GM21723 (cell line): ENCODE measurements around the gene RRP8.

Source experiments
- ATAC-seq: cut with Tn5 transposase; IDR thresholded peaks from one replicate; pipeline ENCODE4 v1.9.1; 2021; ENCODE audit warnings: mild to moderate bottlenecking, moderate library complexity; ENCODE audit not compliant: unreplicated experiment

The RRP8 gene

DNA sequence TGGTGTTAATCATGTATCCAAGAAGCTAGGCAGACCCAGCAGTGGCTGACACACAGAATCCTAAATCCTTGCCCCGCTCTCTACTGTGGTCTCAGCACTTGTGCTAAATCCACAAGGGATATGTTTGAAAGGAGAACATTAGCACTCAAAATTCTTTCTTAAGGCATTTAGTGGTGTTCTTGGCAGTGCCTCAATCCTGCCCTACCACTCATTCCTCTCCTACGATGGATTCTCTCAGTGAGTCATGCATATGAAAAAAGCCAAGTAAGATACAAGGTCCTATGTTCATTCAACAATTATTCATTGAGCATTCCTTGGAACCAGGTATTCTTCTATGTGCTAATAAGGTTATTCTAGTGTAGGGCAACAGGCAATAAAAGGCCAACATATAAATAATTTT, 31.2 kb downstream of the RRP8 start:
- ATAC-seq, result no peak

GRCh38 chr11:6571434-6572008, 31.9 kb downstream of the RRP8 start:
- ATAC-seq, result no peak

GRCh38 chr11:6570691-6571427, 32.6 kb downstream of the RRP8 start:
- ATAC-seq, result no peak

DNA sequence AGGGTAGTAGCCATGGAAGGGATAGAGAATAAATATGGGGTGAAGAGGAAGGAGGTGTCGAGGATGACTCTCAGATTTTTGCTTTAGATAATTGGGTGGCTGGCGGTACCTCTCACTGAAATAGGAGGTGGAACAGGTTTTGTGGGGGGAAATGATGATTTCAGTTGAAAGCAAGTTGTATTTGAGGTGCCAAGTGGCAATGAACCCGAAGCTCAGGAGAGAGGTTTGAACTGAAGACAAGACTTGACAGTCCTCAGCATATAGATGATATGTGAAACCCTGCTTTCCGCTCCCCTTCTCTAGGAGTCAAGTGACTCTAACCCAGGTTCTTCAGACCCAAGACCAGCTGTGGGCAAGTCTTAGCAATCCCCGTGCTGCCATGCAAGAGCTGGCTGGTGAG, 33.7 kb downstream of the RRP8 start:
- no peak for ATAC-seq

DNA sequence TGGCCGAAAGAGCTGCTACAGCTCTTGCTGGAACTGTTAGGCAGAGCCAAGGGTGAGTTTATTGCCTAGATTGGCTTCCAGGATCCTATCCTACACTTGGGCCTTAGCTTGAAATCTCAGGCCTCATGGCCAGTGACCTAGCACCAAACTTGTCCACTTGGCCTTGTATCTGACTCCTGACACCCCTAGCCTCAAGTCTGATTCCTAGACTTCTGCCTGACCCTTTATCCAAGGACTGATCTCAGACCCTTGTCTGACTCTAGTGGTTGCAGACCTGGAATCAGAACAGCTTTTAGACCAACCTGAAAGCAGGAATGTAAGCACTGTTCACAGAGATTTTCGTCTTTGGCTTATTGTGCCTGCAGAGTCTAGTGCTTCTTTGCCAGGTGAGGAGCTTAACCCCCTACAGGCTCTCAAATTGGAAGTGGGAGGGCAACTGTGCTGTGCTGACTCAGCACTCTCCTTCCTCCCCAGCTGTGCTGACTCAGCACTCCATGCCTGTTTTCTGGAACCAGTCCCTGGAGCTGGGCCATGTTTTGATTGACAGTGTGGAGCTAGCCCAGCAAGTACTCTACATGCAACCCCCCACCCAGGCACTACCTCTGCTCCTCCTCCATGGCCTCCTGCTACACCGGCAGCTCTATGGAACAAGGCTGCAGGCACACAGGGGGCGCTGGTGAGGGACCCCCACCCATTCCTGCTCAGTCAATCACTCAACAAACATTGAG, 35.1 kb downstream of the RRP8 start:
- no peak for ATAC-seq

GRCh38 chr11:6567371-6567745, 36.1 kb downstream of the RRP8 start:
- ATAC-seq, result no peak

- no peak for ATAC-seq
Observed at GRCh38 chr11:6566704-6567370, 36.6 kb downstream of the RRP8 start.

DNA sequence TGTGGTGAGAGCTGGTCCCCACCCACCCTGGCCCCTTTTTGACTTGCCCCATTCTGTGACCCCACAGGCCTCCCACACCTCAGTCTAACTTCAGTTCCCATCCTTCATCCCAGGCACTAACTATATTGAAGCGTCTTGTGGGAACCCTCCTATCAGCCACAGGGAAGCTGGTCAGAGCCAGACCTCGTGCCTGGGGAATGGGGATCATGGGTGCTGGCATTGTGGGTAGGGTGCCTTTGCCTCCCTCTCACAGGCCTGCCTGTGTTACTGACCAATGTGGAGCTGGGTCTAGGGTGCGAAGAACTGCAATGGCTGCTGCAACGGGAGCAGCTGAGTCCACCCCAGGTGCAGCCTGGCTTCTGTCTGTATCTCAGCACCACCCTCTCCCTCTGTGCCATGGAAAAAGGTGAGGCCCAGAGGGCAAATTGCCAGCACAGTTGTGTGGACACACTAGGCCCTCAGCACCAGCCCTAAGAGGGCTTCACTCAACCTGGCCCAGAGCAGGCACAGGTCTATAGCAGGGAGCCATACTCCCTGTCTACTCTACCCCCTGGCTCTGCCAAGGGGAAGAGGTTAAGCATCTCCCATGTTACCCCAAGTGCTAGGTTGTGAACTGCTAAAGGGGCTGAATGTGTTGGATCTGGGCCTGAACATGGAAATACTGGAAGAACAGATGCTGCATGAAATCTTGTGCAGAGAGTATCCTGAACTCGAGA, 37.3 kb downstream of the RRP8 start:
- no peak for ATAC-seq

- no peak for ATAC-seq
Observed at GRCh38 chr11:6565325-6565724, 38.1 kb downstream of the RRP8 start.

DNA sequence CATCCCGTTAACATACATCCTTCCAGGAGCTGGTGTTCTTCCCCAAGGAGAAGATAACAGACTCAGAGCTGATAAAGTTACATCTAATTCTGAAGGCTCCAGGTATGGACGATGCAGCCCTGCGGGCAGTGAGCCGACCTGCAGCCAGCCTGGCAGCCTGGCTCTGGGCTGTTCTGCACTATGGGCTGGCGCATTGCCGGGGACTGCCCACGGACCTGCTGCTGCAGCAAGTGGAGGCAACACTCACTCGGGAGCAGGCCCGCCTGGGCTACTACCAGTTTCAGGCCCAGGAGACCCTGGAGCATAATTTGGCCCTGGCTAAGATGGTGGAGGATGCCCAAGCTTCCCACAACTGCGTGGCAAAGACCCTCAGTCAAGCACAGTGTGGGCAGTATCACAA, 39.7 kb downstream of the RRP8 start:
- no peak for ATAC-seq

DNA sequence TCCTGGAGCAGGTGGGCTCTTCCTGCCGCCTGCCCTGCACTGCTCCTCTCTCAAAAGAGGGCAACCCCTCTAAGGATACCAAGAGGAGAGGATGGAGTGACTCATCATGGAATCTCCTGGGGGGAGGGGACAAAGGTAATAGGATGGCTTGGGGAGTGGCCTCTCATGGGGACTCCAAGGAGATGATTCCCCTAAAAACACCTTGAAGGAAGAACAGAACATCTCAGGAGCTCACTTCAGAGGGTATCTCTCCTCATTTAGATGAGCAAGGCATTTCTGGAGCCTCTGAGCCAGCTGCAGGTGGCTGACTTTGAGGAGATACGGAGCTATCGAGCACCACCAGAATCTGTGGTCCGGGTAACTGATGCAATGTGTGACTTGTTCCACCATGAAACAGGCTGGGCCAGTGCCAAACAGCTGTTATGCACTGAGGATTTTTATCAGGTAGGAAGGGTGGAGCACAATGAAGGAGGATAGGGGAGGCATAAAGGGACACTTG, 40.2 kb downstream of the RRP8 start:
- no peak for ATAC-seq

- ATAC-seq, result no peak
Observed at GRCh38 chr11:6561288-6561687, 42.1 kb downstream of the RRP8 start.

DNA sequence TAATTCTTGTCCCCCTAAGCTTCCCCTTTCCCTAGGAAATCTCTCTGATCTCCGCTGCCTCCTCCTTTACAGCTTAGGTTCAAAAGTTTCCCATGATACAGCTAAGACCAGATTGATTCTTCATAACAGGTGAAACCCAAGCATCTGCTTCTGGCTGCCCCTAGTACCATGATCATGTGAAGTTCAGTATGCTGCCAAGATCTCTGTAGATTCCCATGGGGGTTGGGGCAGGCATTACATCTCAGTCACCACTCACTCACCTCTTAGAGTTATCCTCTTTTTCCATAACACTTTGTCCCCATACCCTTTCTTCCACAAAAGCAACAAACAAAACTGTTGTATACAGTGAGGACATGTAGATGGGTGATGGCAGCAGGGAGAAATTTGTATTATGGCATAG, 44.0 kb downstream of the RRP8 start:
- no peak for ATAC-seq

DNA sequence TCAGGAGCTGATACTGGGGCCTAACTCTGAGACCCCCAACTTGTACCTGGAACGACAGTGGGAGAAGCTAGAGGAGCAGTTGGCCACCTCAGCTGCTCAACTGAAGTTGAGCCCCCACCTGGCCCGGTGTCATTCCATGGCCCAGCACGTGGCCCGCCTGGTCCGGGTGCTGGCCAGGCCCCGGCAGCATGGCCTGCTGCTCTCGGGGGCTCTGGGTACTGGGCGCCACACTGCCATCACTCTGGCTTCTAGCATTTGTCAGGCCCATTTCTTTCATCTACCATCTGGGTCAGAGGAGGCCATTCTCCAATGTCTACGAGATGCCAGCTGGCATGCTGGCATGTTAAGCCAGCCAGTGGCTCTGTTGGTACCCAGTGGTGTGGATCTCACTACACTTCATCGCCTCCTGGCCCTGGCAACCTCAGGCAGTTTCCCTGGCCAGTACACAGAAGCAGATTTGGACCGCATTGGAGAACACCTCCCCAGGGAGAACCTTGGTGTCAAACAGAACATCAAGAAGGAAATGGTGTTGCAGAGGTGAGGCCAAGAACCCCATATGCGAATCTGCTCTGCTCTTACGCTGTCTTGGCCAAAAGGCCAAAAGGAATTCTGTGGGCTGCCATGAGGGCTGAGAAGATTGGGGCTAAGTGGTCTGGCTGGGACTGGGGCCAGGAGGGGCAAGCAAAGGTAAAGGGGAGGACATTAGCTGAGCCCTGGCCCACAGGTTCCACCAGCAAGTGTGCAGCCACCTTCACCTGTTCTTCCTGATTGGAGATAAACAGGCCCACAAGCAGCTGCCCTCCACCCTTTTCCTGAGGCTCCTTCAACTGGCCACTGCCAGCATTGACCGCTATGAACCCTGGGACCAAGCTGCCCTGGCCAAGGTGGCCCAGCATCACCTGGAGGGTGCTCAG, 45.4 kb downstream of the RRP8 start:
- no peak for ATAC-seq

GRCh38 chr11:6557063-6557462, 46.4 kb downstream of the RRP8 start:
- ATAC-seq, result no peak

- ATAC-seq, result no peak
Observed at GRCh38 chr11:6556139-6556949, 47.1 kb downstream of the RRP8 start.

DNA sequence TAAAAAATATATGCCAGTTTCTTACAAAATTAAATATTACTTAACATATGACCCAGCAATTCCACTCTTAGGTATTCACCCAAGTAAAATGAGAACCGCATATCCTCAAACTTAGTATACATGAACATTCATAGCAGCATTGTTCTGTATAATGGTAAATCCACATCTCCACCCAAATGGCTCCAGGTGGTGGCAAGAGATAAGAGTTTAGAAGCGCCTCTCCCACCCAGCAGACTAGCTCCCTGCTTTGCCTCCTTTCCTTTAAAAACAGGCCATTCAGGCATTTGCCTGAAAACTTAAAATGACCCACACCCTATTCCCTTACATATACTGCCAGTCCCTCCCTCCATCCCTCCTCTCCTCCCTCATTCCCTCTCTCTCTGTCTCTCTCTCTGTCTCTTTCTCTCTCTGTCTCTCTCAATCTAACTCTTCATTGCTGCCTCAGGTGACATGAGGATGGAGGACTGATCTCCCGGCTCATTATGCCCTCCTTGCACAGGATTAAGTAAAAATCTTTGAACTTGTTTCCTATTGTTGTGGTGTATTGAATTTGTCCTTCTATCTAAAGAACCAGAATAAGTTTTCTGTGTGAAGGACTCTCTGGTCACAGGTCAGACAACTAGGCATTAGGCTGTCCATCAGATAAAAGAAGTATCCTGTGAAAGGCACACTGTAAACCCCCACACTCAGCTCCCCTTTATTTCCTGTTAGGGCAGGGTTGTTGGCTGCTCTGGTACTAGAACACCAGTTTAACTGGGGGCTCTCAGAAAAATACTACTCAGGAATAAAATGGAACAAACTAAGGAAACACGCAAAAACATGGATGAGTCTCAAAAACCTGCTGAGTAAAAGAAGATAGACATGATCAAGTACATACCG, 48.3 kb downstream of the RRP8 start:
- no peak for ATAC-seq

DNA sequence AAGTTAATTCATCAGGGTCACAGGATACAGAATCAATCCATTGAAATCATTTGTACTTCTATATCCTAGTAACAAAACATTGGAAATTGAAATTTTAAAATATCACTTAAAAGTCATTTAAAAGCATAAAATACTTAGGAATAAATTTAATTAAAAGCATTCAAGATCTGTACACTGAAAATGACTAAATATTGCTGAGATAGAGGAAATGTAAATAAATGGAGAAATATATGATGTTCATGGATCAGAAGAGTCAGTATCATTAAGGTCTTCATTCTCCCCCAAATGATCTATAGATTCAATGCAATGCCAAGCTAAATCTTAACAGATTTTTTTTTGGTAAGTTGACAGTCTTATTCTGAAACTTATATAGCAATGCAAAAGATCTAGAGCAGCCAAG, 49.8 kb downstream of the RRP8 start:
- ATAC-seq, result no peak
